NCI-H748 (cell line): ENCODE measurements around the gene SLC66A2.

Source experiments
- DNase-seq: peaks from one replicate; lab custom pipeline; 2025; ENCODE audit not compliant: unreplicated experiment; lab: John Stamatoyannopoulos, UW

Gene SLC66A2

DNA sequence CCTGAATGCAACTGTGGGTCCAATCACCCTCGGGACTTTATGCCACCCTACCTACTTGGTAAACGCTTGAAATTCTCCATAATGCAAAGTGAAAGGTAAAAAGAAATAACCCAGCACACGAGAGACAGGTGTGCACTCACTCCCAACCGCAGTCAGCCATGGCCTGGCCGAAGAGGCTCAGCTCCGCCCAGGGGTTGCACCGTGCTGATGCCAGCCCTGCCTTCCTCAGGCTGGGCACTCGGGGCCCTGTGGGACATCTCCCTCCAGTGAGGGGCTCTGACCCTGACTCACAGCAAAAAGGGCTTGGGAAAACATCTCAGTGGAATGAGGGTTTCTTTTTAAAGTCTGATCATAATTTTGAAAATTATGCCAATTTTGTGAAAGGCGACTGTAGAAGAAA lies 13.3 kb downstream of the SLC66A2 start:
- no peak for DNase-seq

DNA sequence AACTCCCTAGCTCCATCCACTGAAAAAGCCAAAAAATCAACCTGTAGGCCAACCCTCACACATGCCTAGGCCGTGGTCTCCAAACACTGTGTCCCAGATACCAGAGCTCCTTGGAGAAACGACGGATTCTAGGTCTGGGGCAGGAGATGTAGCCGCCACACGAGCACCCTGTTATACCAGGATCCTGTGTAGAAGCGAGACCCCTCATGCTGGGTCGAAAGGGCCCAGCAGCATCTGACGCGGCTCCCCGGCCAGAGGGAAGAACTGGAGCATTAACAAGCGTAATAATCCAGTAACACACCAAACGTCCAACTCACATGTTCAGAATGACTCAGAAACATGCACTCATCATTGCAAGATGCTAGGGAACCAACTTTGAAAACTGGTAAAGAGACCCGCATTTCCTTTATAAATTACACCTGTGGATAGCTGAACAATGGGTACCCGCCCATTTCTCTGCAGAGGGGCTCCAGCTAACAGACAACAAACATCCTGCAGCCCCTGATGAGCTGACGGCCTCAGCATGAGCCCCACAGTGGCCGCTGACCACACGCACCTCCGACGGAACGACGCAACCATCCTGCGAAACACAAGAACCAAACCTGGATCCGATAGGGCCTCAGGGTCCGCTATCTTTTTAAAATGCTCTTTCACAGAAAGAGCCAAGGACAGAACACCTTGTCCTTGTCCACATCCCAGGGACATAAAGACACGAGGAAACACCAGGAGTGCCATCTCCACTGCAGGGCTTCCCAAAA lies 14.2 kb downstream of the SLC66A2 start:
- no peak for DNase-seq

DNA sequence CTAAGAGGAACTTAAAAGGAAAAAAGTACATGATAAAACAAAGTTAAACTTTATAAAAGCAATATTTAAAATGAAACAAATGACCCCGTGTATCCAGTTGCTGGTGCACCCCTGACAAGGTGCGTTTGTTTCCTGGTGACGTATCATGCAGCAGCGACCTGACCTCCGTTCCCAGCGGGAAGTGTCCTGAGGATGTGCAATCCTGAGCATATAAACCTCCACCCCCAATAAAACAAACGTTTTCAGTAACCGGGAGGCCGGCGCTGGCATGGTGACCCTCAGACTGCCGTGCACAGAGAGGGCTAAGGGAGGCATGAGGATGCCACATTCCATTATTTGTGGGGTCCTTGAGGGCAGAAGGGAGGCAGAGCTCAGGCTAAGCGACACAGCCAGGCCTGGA lies 14.8 kb downstream of the SLC66A2 start:
- no peak for DNase-seq

DNA sequence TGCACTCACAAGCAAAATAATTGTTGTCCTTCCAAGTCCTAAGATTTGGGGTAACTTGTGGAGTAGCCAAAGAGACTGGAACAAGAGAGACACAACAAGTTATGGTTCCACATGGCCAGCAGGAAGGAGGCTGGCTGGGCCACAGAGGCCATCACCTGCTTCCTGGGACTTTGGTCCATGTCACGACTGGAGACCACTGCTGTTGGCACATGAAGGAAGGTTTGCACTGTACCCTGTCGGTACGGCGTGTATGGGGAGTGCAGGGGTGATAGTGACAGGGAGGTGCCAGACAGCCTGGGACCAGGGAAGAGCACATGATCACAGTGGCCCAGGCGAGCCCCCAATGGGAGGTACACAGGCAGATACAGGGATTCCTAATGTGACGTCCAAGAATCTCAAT lies 15.5 kb downstream of the SLC66A2 start:
- no peak for DNase-seq

DNA sequence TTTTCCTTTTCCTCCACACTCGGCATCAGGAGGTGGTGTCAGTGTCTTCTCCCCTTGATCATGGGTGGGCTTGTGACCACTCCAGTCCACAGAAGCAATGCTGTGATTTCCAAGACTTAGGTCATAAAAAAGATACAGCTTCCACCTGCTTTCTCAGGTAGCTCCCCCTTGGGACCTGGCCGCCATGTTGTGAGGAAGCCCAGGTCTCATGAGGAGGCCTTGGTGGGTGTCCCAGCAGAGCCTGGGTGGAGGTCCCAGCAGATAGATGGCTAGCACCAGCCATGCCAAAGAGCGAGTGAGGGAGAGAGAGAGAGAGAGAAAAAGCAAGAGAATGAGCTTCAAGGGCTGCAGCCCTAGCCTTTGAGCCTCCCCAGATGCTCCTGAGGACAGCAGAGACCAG lies 16.0 kb downstream of the SLC66A2 start:
- no peak for DNase-seq

DNA sequence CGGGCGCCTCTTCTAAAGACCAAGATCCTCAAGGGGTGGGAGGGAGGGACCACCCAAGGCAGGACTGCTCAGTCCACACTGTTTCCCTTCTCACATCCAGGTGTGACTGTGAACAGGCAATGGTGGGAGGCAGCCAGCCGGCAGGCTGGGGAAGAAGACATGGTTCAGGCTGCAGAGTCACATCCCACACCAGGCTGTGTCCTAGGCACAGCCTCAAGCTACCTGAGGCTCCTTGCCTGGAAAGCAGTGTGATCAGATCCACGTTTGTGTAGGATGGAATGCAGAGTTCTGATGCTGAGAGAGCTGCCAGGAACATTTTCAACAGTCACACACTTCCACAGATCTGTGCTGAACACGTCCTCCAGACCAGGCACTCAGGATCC lies 16.4 kb downstream of the SLC66A2 start:
- no peak for DNase-seq

DNA sequence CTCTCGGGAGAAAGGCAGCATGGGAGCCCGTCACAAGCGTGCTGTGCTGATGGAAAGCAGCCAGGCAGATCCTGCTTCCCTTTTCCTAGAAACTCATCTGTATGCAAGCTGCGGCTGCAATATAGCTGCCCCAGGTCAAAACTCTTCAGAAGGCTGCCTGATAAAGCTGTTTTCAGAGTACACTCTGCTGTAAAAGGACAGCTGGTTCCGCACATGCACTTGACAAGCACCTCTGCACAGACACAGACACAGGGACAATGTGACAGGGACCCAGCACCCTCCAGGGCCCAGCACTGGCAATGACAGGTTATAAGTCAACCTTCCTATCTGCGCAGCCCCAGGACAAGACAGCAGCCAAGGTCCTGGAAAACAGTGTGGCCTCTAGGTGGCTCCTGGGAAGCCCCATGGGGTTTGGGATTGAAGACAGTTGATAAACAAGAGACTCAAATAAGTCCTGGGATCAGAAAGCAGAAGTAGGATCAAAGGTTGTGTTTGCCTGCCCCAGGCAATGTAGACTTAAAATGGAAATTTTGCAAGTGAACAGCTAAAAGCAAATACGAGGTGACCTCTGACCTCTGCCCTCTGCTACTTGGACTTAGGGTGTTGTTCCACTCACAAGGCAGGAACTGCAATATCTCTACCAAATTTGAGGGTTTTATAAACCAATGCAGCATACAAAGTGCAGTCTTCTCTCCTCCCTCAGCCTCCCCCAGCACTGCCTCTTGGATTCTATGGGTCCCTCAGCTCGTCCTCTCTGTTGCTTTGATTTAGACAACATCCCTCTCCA lies 16.9 kb downstream of the SLC66A2 start:
- no peak for DNase-seq

DNA sequence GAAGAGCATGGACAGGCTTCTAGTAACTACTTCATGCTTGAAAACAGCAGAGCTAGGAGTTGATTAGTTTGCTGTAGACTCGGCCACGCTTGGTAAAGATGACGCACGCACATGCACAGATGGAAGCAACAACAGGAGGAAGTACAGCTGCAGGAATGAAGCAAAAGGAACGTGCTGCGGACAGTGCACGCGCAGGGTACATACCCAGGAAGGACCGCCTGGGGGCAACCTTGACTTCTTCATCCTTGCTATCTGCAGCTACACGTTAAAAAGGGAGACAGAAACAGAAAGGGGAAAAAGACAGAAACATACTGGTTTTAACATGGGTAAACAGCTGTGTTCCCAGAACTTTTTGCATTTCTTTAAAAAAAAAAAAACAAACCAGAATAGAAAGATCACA lies 17.7 kb downstream of the SLC66A2 start:
- no peak for DNase-seq

DNA sequence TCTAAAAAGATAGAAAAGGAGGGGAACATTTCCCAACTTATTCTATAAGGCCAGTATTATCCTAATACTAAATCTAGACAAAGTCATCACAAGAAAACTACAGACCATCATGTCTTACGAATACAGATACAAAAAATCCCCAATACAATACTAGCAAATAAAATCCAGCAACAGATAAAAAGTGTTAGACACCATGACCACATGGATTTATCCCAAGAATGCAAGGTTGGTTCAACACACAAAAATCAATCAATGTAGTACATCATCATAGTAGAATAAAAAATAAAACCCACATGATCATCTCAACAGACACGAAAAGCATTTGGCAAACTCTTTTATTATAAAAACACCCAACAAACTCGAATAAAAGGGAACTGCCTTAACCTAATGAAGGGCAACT lies 18.5 kb downstream of the SLC66A2 start:
- no peak for DNase-seq

DNA sequence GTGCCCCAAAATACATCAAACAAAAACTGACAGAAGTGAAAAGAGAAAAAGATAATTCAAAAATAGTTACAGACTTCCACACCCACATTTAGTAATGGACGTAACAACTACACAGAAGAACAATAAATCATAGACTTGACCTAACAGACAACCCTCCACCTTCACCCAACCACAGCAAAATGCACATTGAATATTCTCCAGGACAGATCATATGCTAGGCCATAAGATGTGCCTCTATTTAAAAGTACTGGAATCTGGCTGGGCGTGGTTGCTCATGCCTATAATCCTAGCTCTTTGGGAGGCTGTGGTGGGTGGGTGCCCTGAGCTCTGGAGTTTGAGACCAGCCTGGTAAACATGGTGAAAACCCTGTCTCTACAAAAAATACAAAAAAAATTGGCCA lies 20.0 kb downstream of the SLC66A2 start:
- no peak for DNase-seq

DNA sequence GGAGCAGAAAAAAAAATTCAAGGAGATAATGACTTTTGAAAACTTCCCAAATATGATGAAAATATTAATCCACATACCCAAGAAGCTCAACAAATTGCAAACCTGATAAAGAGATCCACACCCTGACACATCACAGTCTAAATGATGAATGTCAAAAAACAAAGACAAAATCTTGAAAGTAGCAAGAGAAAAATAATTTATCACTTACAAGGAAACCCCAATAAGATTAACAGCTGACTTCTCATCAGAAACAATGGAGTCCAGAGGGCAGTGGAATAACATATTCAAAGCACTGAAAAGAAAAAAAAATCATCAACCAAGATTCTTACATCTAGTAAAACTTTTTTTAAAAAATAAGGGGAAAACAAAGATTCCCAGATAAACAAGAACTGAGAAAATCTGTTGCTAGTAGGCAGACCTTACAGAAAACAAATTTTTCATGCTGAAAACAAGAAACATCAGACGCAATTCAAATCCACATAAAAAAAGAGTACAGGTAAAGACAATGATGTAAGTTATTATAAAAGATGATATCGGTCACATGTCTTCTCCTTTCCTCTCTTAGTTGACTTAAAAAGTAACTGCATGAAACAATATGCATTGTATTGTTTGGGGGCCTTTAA lies 21.3 kb downstream of the SLC66A2 start:
- no peak for DNase-seq

DNA sequence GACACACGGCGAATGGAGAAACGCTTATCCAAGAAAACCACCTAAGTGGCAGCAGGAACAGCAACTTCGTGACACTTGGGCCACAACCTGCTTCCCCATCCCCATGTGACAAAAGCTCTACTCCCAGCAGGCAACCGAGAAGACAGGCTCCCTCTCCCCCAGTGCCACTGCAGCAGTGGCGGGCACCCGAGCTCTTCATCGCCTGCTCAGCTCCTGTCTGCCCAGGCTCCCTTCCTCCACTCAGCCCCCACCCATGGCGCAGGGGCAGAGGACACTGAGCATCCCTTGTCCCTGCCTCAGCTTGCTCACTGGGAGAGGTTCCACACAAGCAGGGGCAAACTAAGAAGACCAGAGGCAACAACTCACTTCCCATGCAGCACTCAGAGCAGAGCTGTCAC lies 22.9 kb downstream of the SLC66A2 start:
- no peak for DNase-seq

DNA sequence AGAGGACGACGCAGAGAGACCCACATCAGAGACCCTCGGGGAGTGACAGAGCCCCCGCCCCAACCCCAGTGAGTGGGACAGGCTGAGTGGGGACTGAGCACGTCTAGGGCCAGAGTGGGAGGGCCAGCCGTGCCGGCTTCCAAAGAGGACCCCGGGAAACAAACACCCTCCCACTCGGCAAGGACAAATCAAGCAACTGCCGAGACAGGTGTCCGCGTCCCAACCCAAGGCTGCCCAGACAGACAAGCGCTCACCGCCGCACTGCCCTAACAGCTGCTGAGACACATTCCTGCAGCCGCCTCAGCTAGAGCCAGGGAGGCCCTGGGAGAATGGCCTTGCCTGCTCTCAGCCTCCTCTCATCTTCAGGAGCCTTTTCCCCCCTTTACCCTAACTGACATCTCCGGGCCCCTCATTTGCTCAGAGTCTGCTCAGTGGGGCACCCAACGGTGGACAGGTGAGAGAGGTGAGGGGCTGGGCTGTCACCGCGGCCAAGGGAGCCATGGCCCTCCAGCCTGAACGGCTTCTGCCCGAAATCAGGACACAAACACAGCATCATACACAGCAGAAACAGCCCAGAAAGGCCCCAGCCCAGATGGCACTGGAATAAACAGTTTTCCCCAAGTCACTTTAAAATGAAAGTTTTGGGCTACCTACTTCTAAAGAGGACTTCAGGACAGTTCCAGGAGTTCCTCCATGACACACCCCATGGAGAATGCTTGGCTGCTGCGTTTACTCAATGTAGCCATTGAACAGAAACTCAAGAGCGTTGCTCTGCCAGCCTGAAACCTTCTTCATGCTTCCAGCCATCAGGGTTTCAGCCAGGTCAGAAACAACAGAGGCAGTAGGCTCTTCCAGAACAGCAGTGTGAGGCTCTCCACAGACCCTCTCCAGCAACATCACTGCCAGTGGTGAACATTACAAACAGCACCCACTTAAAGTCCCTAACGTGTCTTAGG lies 23.6 kb downstream of the SLC66A2 start:
- no peak for DNase-seq

DNA sequence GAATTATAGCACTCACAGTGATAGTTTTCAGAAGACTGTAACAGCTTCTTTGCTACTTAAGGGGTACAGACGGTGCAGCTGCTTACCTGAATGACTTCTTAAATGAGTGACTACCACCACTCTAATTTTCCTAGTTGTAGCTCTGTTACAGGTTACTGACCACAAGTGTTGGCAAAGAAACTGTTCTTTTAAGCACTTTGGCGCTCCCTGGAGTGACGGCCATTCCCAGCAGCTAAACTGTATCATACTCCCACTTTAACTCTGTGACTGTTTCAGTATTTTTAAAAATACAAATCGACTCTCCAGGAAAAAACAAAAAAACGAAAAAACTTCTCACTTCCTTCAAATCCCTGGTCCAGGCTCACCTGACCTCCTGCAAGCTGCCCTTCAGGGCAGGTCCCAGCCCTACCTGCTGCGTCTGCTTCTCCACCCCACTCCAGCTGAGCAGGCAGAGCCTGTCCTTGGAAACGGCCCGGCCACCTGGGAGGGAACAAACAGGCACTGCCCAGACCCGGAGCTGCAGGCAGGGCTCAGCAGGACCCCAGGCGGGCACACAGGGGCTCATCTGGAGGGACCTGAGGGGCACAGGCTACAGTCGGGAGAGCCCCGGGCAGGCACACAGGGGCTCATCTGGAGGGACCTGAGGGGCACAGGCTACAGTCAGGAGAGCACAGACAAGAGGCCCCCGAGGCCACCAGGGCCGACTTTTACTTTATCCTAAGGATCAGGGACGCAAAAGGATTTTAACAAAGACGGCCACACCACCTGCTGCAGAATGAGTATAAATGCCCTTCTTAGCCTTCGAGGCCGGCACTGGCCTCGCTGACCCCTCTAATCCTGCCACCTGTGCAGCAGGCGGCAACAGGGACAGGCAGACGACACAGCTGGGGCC lies 24.5 kb downstream of the SLC66A2 start:
- DNase-seq = no peak

DNA sequence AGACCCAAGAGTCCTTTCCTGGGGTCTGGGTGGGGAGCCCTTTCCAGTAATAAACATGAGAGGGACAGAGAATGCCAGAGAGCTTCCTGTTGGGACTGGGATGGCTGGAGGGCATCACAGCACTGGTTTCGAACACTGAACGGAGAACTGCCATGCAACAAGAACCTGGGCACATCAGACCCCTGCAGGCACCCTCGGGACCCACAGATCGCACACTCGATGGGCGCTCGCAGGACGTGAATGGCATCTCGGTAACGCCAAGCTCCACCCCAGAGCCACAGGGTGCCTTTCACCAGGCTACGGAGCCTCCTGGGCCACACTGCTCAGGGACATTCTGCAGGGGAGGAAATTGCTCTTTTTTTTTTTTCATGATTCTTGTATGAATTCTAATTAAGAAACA lies 25.1 kb downstream of the SLC66A2 start:
- no peak for DNase-seq

DNA sequence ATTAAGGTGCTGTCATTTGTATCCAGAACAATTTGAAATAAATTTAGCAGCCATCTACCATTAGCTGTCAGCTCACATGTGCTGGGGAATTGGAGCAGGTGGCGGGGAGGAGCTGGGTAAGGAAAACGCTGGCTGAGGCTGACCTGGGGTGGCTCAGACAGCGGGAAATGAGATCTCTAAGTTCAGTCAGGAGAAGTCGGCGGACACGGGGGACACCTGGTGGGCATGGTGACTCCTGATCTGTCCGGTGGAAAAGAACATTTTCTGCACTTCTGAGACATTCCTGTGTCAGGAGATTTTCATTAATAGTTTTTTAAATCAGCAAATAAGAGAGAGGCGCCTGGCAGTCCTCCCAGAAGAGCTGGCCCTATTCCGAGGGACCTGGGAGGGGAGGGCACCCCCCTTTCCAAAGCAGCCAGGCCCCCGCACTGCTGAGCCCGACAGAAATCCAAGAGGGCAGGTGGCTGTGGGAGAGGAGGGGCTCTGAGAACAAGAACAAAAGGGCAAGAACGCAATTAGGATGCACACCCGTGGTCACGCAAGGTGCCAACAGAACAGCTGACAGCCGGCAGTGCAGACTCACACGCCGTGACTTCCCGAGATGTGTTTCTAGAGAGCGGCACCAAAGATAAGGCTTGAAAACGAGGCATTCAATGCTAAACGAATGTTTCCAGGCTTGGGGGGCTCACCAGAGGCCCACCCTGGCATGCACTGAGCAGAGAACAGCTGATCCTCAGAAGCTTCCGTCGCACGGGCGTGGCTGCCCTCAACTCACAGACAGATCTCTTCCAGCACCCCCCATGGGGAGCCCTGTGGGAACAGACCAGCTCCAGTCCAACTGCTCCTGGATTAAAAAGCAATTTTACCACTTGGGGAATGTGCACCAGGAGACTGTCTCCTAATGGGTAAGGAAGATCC lies 26.4 kb downstream of the SLC66A2 start:
- DNase-seq = no peak

DNA sequence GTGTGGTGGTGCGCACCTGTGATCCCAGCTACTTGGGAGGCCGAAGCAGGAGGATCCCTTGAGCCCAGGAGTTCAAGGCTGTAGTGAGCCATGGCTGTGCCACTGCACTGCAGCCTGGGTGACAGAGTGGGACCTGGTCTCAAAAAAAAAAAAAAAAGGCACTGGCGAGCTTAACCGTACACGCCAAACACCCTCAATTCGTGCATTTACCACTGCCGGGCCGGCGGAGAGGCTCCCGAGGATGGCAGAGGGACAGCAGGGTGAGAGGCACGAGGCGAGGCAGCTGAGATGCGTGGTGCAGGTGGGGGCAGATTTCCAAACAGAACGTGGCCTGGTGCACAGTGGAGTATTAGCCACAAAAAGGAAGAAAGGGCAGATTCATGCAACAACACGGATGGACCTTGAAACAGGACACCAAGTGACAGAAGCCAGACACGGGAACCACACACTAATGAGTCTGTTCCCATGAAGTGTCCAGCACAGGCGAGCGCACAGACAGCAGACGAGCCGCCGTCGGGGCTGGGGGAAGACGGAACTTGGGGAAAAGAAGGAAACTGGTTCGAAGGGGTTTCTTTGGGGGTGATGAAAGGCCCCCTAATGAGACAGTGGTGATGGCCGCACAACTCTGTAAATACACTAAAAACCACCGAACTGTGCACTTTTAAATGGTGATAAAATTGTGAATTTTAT lies 27.4 kb downstream of the SLC66A2 start:
- DNase-seq = no peak

DNA sequence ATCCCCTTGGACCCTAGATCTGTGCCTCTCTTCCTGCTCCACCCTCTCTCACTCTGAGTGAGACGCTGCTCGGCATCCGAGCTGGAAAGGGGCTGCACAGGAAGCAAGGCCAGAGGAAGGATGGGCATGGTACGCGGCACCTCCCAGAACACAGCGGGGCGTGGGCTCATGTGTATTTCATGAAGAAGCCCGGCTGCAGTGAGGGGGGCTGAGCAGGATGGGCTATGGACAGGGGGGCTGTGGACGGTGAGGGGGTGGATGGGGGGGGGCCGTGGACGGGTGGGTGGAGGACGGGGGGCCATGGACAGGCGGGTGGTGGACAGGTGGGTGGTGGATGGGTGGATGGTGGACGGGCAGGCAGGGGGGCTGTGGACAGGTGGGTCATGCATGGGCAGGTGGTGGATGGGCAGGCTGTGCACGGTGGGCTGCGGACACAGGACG lies 28.5 kb downstream of the SLC66A2 start:
- DNase-seq = no peak
